Measurements from ENCODE around the gene TIMM44. TPM values are rescaled to one million over a fixed set of nuclear protein-coding genes. Genes with fewer than 3 reads are reported as not detected.

Gene TIMM44
- total RNA-seq, 1 donor from 2014 or later, result 97.6 TPM

DNA sequence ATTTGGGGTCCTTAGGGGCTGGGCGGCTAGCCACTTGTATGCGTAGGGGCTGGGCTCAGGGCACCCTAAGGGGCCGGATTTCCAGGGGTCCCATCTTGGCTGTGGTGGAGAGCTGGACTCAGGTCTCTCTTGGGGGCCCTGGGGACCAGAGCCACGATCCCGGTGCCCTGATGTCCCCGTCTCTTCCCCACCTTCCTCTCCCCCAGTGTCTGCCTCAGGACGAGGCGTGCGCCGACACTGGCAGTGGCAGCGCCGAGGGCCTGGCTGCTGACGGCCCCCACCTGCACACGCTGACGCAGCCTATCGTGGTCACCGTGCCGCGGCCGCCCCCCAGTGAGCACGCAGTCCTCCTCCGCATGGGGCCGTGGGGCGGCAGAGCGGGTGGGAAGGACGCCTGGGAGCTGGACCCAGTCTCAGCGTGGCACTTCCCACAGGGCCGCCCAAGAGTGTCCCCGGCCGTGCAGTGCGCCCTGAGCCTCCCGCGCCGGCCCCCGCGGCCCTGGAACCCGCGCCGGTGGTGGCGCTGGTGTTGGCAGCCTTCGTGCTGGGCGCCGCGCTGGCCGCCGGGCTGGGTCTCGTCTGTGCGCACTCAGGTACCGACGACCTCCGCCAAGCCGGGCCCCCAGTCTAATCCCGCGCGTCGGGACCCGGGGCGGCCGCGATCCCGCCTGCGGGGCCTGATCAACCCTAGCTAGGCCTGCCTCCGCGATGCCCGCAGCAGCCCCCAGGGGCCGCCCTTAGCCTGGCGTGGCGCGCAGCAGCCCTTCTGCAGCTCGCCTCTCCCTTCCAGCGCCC, 26.0 kb downstream of the TIMM44 start:
- peak; percentile 58 for DNase-seq (ENCODE audit: low read depth, low spot score)
- TF ChIP-seq, protein P1, sequence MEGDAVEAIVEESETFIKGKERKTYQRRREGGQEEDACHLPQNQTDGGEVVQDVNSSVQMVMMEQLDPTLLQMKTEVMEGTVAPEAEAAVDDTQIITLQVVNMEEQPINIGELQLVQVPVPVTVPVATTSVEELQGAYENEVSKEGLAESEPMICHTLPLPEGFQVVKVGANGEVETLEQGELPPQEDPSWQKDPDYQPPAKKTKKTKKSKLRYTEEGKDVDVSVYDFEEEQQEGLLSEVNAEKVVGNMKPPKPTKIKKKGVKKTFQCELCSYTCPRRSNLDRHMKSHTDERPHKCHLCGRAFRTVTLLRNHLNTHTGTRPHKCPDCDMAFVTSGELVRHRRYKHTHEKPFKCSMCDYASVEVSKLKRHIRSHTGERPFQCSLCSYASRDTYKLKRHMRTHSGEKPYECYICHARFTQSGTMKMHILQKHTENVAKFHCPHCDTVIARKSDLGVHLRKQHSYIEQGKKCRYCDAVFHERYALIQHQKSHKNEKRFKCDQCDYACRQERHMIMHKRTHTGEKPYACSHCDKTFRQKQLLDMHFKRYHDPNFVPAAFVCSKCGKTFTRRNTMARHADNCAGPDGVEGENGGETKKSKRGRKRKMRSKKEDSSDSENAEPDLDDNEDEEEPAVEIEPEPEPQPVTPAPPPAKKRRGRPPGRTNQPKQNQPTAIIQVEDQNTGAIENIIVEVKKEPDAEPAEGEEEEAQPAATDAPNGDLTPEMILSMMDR (conservative IDR thresholded peaks at IDR 0.05), result peak; percentile 62
- no peaks in the 10 kb centered on the region for H3K9me3 Mint-ChIP-seq
- no peak overlapping the region for H3K27ac Mint-ChIP-seq (ENCODE audit: unreplicated experiment)
- peak overlapping the region; percentile 86 for H3K4me3 Mint-ChIP-seq
- peaks cover 24% of the 10 kb centered on the region for H3K4me1 Mint-ChIP-seq
- peaks cover 62% of the 10 kb centered on the region for H3K27me3 Mint-ChIP-seq (ENCODE audit: low read depth)
- no peaks in the 10 kb centered on the region for H3K36me3 Mint-ChIP-seq (ENCODE audit: low read depth)

DNA sequence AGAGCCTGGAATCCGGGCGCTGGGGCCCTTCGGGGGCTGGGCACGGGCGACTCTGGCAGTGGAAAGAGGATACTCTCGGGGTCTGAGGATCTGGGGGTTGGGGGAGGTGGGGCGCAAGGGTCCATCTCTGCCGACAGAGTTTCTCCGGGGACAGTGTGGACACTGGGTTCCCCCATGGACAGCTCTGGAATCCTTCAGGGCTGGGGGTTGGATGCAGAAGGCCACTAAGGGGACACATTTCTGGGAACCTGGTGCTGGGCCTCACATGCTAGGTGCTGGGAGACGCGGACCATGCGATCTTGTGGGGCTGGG, 26.6 kb downstream of the TIMM44 start:
- Mint-ChIP-seq H3K27ac (ENCODE audit: unreplicated experiment) (no peak overlapping the region), H3K4me1 (peaks cover 24% of the 10 kb centered on the region), H3K27me3 (ENCODE audit: low read depth) (peaks cover 64% of the 10 kb centered on the region), H3K4me3 (peak overlapping the region; percentile 83), H3K36me3 (ENCODE audit: low read depth) (no peaks in the 10 kb centered on the region), H3K9me3 (no peaks in the 10 kb centered on the region)
- no peak for DNase-seq (ENCODE audit: low read depth, low spot score)
- TF ChIP-seq, protein P1 (conservative IDR thresholded peaks at IDR 0.05), result no peak

DNA sequence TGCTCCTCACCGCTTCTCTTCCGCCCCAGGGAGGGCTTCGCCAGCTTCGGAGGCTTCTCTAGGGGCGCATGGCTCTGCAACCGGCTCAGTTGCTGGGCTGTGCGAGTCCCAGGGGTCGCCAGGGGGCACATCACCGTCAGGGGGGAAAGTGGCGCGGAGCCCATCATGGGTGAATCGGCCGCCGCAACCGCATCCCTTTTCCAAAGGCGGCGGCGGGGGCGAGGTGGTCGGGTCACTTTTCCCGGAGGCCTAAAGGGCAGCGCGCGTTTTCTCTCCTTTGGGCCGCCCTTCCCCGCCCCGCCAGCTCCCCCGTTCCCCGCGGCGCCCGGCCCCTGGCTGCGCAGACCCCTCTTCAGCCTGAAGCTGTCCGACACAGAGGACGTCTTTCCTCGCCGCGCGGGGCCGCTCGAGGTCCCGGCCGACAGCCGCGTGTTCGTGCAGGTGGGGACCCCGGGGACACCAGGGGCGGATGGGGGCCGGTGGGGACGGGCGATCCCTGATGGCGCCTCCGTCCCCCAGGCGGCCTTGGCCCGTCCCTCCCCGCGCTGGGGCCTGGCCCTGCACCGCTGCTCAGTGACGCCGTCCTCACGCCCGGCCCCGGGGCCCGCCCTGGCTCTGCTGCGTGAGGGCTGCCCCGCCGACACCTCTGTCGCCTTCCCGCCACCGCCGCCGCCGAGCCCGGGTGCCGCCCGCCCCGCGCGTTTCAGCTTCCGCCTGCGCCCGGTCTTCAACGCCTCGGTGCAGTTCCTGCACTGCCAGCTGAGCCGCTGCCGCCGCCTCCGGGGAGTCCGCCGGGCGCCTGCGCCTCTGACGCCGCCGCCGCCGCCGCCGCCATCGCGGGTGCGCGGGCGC, 27.1 kb downstream of the TIMM44 start:
- Mint-ChIP-seq H3K9me3 (no peaks in the 10 kb centered on the region), H3K36me3 (ENCODE audit: low read depth) (no peaks in the 10 kb centered on the region), H3K27me3 (ENCODE audit: low read depth) (peaks cover 66% of the 10 kb centered on the region), H3K4me3 (peak overlapping the region; percentile 81), H3K27ac (ENCODE audit: unreplicated experiment) (no peak overlapping the region), H3K4me1 (peaks cover 24% of the 10 kb centered on the region)
- no peak for DNase-seq (ENCODE audit: low read depth, low spot score)
- TF ChIP-seq, protein P1 (conservative IDR thresholded peaks at IDR 0.05), result no peak

DNA sequence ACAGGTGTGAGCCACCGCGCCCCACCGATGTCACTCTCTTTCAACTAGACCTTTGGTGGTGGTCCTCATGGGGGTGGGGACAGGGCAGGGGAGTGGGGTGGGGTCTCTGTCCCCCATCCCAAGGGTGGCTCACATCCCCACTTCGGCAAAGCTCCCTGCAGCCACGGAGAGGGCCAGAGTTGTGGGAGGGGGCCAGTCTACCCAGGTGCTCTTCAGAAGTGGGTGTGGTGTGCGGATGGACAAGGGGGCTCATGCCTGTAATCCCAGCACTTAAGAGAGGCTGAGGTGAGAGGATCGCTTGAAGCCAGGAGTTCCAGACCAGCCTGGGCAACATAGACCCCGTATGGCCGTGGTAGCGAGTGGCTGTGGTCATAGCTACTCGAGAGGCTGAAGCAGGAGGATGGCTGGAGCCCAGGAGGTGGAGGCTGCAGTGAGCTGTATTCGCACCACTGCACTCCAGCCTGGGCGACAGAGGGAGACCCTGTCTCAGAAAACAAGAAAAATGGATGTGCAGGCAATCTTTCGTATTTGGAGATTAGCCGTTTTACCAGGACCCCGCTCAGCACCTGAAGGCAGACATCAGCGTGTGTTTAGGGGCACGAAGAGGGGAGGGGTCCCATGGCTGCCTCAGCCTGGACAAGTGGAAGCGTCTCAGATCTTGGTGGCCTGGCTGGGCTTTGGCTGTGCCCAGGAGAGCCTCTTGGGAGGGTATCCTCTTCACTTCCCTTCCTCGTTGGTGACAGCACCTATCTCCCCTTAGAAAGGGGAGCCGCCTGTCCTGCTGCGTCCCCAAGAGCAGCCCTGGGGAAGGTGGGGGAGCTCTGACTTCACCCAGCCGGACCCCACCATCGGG, 28.0 kb downstream of the TIMM44 start:
- no peak overlapping the region for H3K27ac Mint-ChIP-seq (ENCODE audit: unreplicated experiment)
- H3K27me3 Mint-ChIP-seq (ENCODE audit: low read depth), result peaks cover 65% of the 10 kb centered on the region
- TF ChIP-seq, protein P1 (conservative IDR thresholded peaks at IDR 0.05), result no peak

DNA sequence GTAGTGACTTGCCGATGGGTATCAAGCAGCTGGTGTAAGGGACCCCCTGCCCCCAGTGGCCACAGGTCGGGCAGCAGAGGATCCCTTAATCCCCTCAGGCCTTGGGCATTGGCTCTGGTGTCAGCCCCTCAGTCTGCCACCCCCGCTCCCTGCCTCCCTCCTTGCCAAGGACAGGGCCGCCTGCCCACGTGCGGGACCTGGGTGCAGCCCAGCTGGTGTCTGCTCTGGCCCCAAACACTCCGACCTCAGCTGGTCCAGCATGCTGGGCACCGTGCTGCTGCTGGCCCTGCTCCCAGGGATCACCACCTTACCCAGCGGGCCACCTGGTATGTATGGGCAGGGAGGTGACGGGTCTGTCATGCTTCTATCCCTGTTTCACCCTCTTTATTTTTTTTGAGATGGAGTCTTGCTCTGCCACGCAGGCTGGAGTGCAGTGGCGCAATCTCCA, 28.8 kb downstream of the TIMM44 start, which contains the start of gene TGFBR3L:
Gene TGFBR3L, plus strand, starts transcription at position 233 of the 448 bp plus-strand sequence.
- H3K4me3 Mint-ChIP-seq, result peak within 1 kb of the TSS; percentile 81
- no peak for DNase-seq (ENCODE audit: low read depth, low spot score)
- H3K27ac Mint-ChIP-seq (ENCODE audit: unreplicated experiment), result no peak within 1 kb of the TSS
- no peaks in the 10 kb centered on the region for H3K36me3 Mint-ChIP-seq (ENCODE audit: low read depth)
- no peaks in the 10 kb centered on the region for H3K9me3 Mint-ChIP-seq
- peaks cover 12% of the 10 kb centered on the region for H3K4me1 Mint-ChIP-seq
- H3K27me3 Mint-ChIP-seq (ENCODE audit: low read depth), result peaks cover 59% of the 10 kb centered on the region
- TF ChIP-seq, protein P1 (conservative IDR thresholded peaks at IDR 0.05), result no peak

More for the DNA sequence above, 28.0 kb downstream of the TIMM44 start:
- Mint-ChIP-seq H3K36me3 (ENCODE audit: low read depth) (no peaks in the 10 kb centered on the region), H3K9me3 (no peaks in the 10 kb centered on the region), H3K4me1 (peaks cover 18% of the 10 kb centered on the region), H3K4me3 (peak overlapping the region; percentile 81)
- no peak for DNase-seq (ENCODE audit: low read depth, low spot score)

Measured in neural crest cell (in vitro differentiated cells).